T-helper 1 cell treated with Interleukin-12 subunit alpha and Interleukin-12 subunit beta and Interleukin-4 antibody, amounts not matched to agents 30 μg/mL and 1 μg/mL, for 36 hours (primary cell): ENCODE results near the gene PAX9.

ENCODE experiments used
- H3K27ac Mint-ChIP-seq: one replicate; pipeline ENCODE4 v1.8.0; 2021; ENCODE audit warnings: mild to moderate bottlenecking, mixed read lengths
- H3K27me3 Mint-ChIP-seq: one replicate; pipeline ENCODE4 v1.8.0; 2021; ENCODE audit warnings: low read depth, mixed read lengths
- H3K36me3 Mint-ChIP-seq: one replicate; pipeline ENCODE4 v1.8.0; 2021; ENCODE audit warnings: low read depth, mixed read lengths
- H3K4me1 Mint-ChIP-seq: one replicate; pipeline ENCODE4 v1.8.0; 2021; ENCODE audit warnings: low read depth, mixed read lengths
- H3K4me3 Mint-ChIP-seq: one replicate; pipeline ENCODE4 v1.8.0; 2021; ENCODE audit warnings: mild to moderate bottlenecking, moderate library complexity, mixed read lengths
- H3K9me3 Mint-ChIP-seq: one replicate; pipeline ENCODE4 v1.8.0; 2021; ENCODE audit warnings: mixed read lengths

PAX9 gene

DNA sequence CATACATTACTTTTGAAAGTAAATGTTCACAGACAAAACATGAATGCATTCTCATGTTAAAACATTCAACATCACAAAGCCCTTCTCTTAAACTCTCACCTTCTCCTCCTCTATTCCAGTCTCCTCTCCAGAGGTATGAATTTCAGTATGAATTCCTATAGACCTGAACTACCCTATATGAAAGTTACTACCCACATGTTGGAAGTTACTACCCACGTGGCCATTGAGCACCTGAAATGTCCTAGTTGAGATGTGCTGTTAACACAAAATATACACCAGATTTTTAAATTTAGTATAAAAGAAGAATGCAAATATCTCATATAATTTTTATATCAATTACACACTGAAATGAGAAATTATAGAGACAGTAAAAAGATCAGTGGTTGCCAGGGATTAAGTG, 60.2 kb downstream of the PAX9 start:
- H3K27ac Mint-ChIP-seq: no peak overlapping the region
- H3K4me1 Mint-ChIP-seq: no peaks in the 10 kb centered on the region
- H3K4me3 Mint-ChIP-seq: no peak overlapping the region
- H3K36me3 Mint-ChIP-seq: no peaks in the 10 kb centered on the region
- H3K9me3 Mint-ChIP-seq: no peaks in the 10 kb centered on the region
- no peaks in the 10 kb centered on the region for H3K27me3 Mint-ChIP-seq

DNA sequence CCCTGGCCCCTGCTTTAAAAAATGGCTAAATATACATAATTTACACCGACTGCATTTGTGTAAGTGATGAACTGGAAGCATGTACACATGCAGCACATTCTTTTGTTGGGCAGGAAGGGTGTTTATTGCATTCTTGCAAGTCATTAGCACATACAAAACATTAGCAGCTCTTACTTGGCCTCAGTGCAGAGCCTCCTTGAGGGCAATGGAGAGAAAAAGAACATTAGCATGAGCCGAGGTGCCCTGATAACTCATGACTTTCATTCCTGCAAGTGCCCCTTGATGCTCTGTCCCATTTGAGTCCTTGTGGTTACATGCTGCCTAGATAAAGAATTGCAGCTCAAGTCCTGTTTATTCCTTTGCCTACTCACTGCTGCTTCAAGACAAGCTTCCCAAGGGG, 61.9 kb downstream of the PAX9 start:
- Mint-ChIP-seq H3K4me3 (no peak overlapping the region), H3K27ac (no peak overlapping the region), H3K36me3 (no peaks in the 10 kb centered on the region), H3K27me3 (no peaks in the 10 kb centered on the region), H3K4me1 (no peaks in the 10 kb centered on the region), H3K9me3 (no peaks in the 10 kb centered on the region)

DNA sequence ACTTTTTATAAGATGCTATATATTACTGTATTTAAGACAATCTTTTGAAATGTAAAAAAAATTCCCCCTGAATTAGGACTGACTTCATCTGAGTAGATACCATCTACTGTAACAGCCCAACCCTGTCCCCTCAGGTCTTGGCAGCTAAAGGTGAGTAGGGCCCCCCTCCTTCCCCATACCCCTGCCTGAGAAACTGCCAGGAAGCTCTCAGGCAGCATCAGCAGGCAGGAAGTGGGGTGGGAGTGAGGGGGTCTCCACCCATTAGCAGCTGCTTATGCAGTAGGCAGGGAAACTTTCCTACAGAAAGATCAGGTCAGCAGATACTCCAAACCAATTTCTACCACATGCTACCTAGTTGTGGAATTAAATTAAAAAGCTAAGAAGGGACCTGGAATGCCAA, 62.5 kb downstream of the PAX9 start:
- Mint-ChIP-seq H3K27me3 (no peaks in the 10 kb centered on the region), H3K4me1 (no peaks in the 10 kb centered on the region), H3K4me3 (no peak overlapping the region), H3K9me3 (no peaks in the 10 kb centered on the region), H3K27ac (no peak overlapping the region), H3K36me3 (no peaks in the 10 kb centered on the region)

DNA sequence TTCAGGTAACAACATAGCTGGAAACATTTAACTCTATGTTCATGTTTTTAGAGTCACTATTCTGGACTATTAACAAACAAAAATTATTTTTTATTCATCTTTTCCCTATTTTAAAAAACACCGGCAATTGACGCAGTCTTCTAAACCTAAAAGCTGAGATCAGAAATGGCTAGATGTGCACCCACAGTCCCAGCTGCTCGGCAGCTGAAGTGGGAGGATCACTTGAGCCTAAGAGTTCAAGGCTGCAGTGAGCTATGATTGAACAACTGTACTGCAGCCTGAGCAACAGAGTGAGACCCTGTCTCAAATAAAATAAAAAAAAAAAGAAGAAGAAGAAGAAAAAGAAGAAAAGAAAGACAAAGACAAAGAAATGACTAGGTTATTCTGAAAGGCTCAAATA, 64.5 kb downstream of the PAX9 start:
- Mint-ChIP-seq H3K27me3 (no peaks in the 10 kb centered on the region), H3K27ac (no peak overlapping the region)

More for the DNA sequence above, 64.5 kb downstream of the PAX9 start:
- Mint-ChIP-seq H3K4me3 (no peak overlapping the region), H3K4me1 (no peaks in the 10 kb centered on the region), H3K9me3 (no peaks in the 10 kb centered on the region), H3K36me3 (no peaks in the 10 kb centered on the region)
